MCF 10A (cell line): ENCODE results near the gene RACGAP1. TPM values are rescaled to one million over a fixed set of nuclear protein-coding genes. Genes with fewer than 3 reads are reported as not detected.

Experiments
- BruUV-seq: library from RNA; stranded (reverse); fragments of 400-500 nt; replicated peaks from 2 replicates; lab custom pipeline; 2021; lab: Mats Ljungman, UMichigan
- CTCF ChIA-PET: fragments of 300-600 bp; sonication (Branson Sonifier 250); formaldehyde crosslinking; extraction: SDS; loops from one replicate; lab custom pipeline; 2021; ENCODE audit warnings: antibody characterized with exemption, inconsistent platforms; lab: Yijun Ruan, JAX
- POLR2A ChIA-PET: fragments of 300-600, 350-650 bp; sonication (Branson Sonifier 250); formaldehyde crosslinking; extraction: SDS; loops from one replicate; lab custom pipeline; 2020; ENCODE audit warnings: antibody characterized with exemption, inconsistent platforms; lab: Yijun Ruan, JAX
- DNase-seq: peaks from one replicate; pipeline ENCODE4 v3.0.0-alpha.2; 2018; ENCODE audit not compliant: unreplicated experiment
- H3K27ac Mint-ChIP-seq: one replicate; pipeline ENCODE4 v1.8.0; 2022; ENCODE audit warnings: mild to moderate bottlenecking, low read depth, mixed read lengths; ENCODE audit not compliant: unreplicated experiment
- H3K27me3 Mint-ChIP-seq: one replicate; pipeline ENCODE4 v1.8.0; 2022; ENCODE audit warnings: mixed read lengths; ENCODE audit not compliant: insufficient read depth, unreplicated experiment
- H3K36me3 Mint-ChIP-seq: one replicate; pipeline ENCODE4 v1.8.0; 2022; ENCODE audit warnings: mild to moderate bottlenecking, moderate library complexity, mixed read lengths; ENCODE audit not compliant: insufficient read depth, unreplicated experiment
- H3K4me1 Mint-ChIP-seq: one replicate; pipeline ENCODE4 v1.8.0; 2022; ENCODE audit warnings: mixed read lengths; ENCODE audit not compliant: insufficient read depth, unreplicated experiment
- H3K4me3 Mint-ChIP-seq: one replicate; pipeline ENCODE4 v1.8.0; 2022; ENCODE audit warnings: mild to moderate bottlenecking, moderate library complexity, mixed read lengths; ENCODE audit not compliant: unreplicated experiment
- H3K9me3 Mint-ChIP-seq: one replicate; pipeline ENCODE4 v1.8.0; 2022; ENCODE audit warnings: mixed read lengths; ENCODE audit not compliant: unreplicated experiment
- intact Hi-C: fragments of 100-400 bp; cut with micrococcal nuclease; formaldehyde crosslinking; loops from 2 replicates; pipeline ENCODE4 v1.14.1; 2022
- total RNA-seq: library from RNA; stranded (reverse); gene quantifications from 2 replicates; pipeline ENCODE4 v1.2.3, GENCODE V29; 2022
- TF ChIP-seq, protein P1 (sequence below): fragments of 200-600 bp; IDR thresholded peaks from one replicate; pipeline ENCODE4 v1.8.0; 2022; ENCODE audit warnings: antibody characterized with exemption, mild to moderate bottlenecking; ENCODE audit not compliant: unreplicated experiment

The RACGAP1 gene
- total RNA-seq, 1 experiment from 2014 or later: 67.9 TPM

DNA sequence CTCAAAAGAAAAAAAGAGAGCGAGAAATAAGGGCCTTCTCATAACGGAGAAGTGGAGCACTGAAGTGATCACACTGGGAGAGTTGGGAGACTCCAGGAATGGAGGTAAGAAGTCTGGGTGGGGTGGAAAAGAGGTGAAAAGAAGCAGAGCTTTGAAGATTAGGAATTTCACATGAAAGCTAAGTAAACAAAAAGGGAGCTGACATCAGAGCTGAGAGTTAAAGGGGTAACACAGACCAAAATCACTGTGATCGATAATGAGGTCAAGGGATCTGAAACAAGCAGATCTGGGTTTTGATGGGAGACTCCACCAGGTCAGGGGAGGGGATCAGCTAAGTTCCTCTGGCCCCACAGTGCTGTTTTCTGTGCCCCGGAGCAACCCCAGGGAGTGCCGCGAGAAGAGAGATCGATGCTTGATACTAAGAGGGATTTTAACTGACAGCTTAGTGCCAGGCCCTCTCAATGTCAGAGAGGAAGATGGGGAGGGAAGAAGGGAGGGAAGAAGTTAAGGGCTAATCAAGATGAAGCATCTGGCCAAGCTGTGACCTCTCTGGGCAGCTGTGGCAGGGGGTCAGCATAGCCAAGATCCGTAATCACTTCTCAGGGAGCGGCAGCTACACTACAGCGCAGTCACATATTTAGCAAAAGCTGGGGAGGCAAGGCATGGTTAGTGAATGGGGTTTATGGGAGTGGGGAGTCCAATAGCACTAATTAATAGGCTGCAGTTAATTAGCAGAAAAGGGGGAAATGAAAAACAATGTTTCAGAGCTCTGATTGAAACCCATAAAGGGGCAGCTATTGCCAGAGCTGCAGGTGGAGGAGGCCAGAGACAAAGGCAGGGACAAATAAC is 44.6 kb downstream of the RACGAP1 start:
- no TSS peak for BruUV-seq
- TF ChIP-seq, protein P1, sequence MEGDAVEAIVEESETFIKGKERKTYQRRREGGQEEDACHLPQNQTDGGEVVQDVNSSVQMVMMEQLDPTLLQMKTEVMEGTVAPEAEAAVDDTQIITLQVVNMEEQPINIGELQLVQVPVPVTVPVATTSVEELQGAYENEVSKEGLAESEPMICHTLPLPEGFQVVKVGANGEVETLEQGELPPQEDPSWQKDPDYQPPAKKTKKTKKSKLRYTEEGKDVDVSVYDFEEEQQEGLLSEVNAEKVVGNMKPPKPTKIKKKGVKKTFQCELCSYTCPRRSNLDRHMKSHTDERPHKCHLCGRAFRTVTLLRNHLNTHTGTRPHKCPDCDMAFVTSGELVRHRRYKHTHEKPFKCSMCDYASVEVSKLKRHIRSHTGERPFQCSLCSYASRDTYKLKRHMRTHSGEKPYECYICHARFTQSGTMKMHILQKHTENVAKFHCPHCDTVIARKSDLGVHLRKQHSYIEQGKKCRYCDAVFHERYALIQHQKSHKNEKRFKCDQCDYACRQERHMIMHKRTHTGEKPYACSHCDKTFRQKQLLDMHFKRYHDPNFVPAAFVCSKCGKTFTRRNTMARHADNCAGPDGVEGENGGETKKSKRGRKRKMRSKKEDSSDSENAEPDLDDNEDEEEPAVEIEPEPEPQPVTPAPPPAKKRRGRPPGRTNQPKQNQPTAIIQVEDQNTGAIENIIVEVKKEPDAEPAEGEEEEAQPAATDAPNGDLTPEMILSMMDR: no peak
- Mint-ChIP-seq H3K9me3 (no peaks in the 10 kb centered on the region), H3K4me3 (no peak overlapping the region), H3K27ac (peak overlapping the region; percentile 11), H3K4me1 (peaks cover 5% of the 10 kb centered on the region), H3K27me3 (no peaks in the 10 kb centered on the region), H3K36me3 (no peaks in the 10 kb centered on the region)
- POLR2A ChIA-PET: no interaction called here
- CTCF ChIA-PET: interaction anchor here (0.9 to 9.4 kb wide), 4 partner anchors 13 to 89 kb away, joined by 3 to 92 read pairs (median 12); no protein-coding TSS in a partner anchor
- DNase-seq: no peak
- intact Hi-C loops: no loop called here

GRCh38 chr12:49979791-49980190 is 45.5 kb downstream of the RACGAP1 start:
- DNase-seq: no peak
- H3K36me3 Mint-ChIP-seq: no peaks in the 10 kb centered on the region
- H3K27me3 Mint-ChIP-seq: no peaks in the 10 kb centered on the region
- H3K4me3 Mint-ChIP-seq: no peak overlapping the region
- H3K9me3 Mint-ChIP-seq: no peaks in the 10 kb centered on the region
- peaks cover 5% of the 10 kb centered on the region for H3K4me1 Mint-ChIP-seq
- ChIA-PET POLR2A (no interaction called here), CTCF (interaction anchor here (0.5 to 9.4 kb wide), 4 partner anchors 12 to 184 kb away, joined by 3 to 92 read pairs (median 4); no protein-coding TSS in a partner anchor)
- BruUV-seq: no TSS peak
- TF ChIP-seq, protein P1: no peak
- intact Hi-C loops: no loop called here
- H3K27ac Mint-ChIP-seq: peak overlapping the region; percentile 46

GRCh38 chr12:49979016-49979586 is 46.2 kb downstream of the RACGAP1 start:
- no peaks in the 10 kb centered on the region for H3K9me3 Mint-ChIP-seq
- BruUV-seq: no TSS peak
- TF ChIP-seq, protein P1: no peak
- CTCF ChIA-PET: interaction anchor here (1.0 to 9.4 kb wide), 4 partner anchors 12 to 91 kb away, joined by 3 to 92 read pairs (median 4); no protein-coding TSS in a partner anchor
- H3K27ac Mint-ChIP-seq: peak overlapping the region; percentile 46
- H3K4me3 Mint-ChIP-seq: no peak overlapping the region
- no peaks in the 10 kb centered on the region for H3K27me3 Mint-ChIP-seq
- no peaks in the 10 kb centered on the region for H3K4me1 Mint-ChIP-seq
- H3K36me3 Mint-ChIP-seq: no peaks in the 10 kb centered on the region
- intact Hi-C loops: no loop called here
- POLR2A ChIA-PET: no interaction called here
- DNase-seq: no peak

GRCh38 chr12:49978125-49978524 is 47.2 kb downstream of the RACGAP1 start:
- TF ChIP-seq, protein P1: no peak
- no peaks in the 10 kb centered on the region for H3K27me3 Mint-ChIP-seq
- no peaks in the 10 kb centered on the region for H3K36me3 Mint-ChIP-seq
- BruUV-seq: no TSS peak
- no peaks in the 10 kb centered on the region for H3K9me3 Mint-ChIP-seq
- no peaks in the 10 kb centered on the region for H3K4me1 Mint-ChIP-seq
- intact Hi-C loops: no loop called here
- no peak overlapping the region for H3K27ac Mint-ChIP-seq
- CTCF ChIA-PET: interaction anchor here (0.6 to 9.4 kb wide), 6 partner anchors 11 to 92 kb away, joined by 3 to 92 read pairs (median 3); no protein-coding TSS in a partner anchor
- POLR2A ChIA-PET: no interaction called here
- DNase-seq: no peak
- H3K4me3 Mint-ChIP-seq: no peak overlapping the region
